ENCODE measurements around the gene GOLGA2. TPM values are rescaled to one million over a fixed set of nuclear protein-coding genes. Genes with fewer than 3 reads are reported as not detected.
A peak's percentile ranks its signal among the peaks of the same experiment; 100 is the strongest.

GOLGA2 gene, protein sequence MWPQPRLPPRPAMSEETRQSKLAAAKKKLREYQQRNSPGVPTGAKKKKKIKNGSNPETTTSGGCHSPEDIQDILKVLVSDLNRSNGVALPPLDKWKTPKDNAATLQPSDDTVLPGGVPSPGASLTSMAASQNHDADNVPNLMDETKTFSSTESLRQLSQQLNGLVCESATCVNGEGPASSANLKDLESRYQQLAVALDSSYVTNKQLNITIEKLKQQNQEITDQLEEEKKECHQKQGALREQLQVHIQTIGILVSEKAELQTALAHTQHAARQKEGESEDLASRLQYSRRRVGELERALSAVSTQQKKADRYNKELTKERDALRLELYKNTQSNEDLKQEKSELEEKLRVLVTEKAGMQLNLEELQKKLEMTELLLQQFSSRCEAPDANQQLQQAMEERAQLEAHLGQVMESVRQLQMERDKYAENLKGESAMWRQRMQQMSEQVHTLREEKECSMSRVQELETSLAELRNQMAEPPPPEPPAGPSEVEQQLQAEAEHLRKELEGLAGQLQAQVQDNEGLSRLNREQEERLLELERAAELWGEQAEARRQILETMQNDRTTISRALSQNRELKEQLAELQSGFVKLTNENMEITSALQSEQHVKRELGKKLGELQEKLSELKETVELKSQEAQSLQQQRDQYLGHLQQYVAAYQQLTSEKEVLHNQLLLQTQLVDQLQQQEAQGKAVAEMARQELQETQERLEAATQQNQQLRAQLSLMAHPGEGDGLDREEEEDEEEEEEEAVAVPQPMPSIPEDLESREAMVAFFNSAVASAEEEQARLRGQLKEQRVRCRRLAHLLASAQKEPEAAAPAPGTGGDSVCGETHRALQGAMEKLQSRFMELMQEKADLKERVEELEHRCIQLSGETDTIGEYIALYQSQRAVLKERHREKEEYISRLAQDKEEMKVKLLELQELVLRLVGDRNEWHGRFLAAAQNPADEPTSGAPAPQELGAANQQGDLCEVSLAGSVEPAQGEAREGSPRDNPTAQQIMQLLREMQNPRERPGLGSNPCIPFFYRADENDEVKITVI
- 10.3 TPM for polyA plus RNA-seq

DNA sequence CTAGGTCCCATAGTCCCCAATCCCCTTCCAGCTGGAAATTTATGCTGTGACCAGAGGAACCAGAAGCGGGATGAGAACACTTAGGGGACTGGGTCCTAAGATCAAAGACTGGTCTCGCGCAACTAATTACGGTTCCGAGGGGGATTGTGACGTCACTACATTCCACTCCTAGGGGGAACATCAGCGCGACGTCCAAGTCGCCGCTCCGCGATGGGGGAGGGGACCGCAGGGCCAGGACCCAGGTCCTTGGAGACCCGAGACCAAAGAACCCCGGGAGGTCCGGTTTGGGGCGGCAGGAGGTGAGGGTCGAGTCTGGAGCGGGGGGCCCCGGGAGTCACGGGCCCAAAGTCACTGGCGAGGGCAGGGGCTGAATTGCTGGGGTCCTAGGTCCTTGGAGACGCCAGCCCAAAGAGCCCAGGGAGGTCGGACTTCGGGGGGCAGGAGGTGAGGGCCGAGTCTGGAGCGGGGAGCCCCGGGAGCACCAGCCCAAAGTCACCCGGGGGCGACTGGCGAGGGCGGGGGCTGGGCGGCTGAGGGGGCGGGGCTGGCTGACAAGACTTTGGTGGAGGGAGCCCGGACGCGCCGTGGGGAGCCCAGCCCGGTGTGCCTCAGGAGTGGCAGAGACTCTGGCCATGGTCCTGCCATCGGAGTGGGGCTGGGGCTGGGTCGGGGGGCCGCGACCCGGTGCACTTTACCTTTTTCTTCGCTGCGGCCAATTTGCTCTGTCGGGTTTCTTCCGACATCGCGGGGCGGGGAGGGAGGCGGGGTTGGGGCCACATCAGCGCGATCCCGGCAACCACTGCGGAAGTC lies at the start of gene GOLGA2:
Gene GOLGA2, minus strand, starts transcription at position 810 of the 810 bp plus-strand sequence. Its CDS starts 31 bp downstream, at position 779.
- Mint-ChIP-seq H3K4me1 (peaks cover 12 to 18% (median 17%) of the 10 kb centered on the region in 3 donors), H3K9me3 (no peaks in the 10 kb centered on the region)

DNA sequence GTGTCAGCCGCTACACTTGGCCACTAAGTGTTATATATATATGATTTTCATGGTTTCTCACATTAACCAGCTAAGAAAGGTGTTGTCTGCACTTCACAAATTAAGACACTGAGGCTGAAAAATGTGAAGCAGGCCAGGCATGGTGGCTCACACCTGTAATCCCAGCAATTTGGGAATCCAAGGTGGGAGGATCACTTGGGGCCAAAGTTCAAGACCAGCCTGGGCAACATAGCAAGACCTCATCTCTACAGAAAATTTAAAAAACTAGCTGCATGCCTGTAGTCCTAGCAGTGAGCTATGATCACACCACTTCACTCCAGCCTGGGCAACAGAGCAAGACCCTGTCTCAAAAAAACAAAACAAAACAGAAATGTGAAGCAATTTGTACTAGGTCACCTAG lies 48.6 kb upstream of the GOLGA2 start:
- peak overlapping the region in 3 of 4 donors; percentile 78 to 98 (median 95) for H3K4me3 Mint-ChIP-seq
- H3K27me3 Mint-ChIP-seq = no peaks in the 10 kb centered on the region
- H3K4me1 Mint-ChIP-seq = peaks cover 7 to 20% (median 7%) of the 10 kb centered on the region in 3 donors
- H3K36me3 Mint-ChIP-seq = peaks cover 6% of the 10 kb centered on the region
- no peaks in the 10 kb centered on the region for H3K9me3 Mint-ChIP-seq
- H3K27ac Mint-ChIP-seq = peak overlapping the region in 2 of 3 donors; percentile 71 to 95

More for the DNA sequence above, at the start of gene GOLGA2:
- H3K4me3 Mint-ChIP-seq = peak within 1 kb of the TSS; percentile 89 to 98 (median 96)
- H3K36me3 Mint-ChIP-seq = peaks cover 7% of the 10 kb centered on the region
- no peaks in the 10 kb centered on the region for H3K27me3 Mint-ChIP-seq
- peak within 1 kb of the TSS; percentile 89 to 99 (median 97) for H3K27ac Mint-ChIP-seq

GRCh38 chr9:128323791-128324190 lies 48.0 kb upstream of the GOLGA2 start:
- peak overlapping the region; percentile 77 to 99 (median 96) for H3K4me3 Mint-ChIP-seq
- peaks cover 6% of the 10 kb centered on the region for H3K36me3 Mint-ChIP-seq
- H3K9me3 Mint-ChIP-seq = no peaks in the 10 kb centered on the region
- H3K27me3 Mint-ChIP-seq = no peaks in the 10 kb centered on the region
- peaks cover 7 to 20% (median 7%) of the 10 kb centered on the region in 3 donors for H3K4me1 Mint-ChIP-seq
- H3K27ac Mint-ChIP-seq = peak overlapping the region; percentile 64 to 100 (median 95)

DNA sequence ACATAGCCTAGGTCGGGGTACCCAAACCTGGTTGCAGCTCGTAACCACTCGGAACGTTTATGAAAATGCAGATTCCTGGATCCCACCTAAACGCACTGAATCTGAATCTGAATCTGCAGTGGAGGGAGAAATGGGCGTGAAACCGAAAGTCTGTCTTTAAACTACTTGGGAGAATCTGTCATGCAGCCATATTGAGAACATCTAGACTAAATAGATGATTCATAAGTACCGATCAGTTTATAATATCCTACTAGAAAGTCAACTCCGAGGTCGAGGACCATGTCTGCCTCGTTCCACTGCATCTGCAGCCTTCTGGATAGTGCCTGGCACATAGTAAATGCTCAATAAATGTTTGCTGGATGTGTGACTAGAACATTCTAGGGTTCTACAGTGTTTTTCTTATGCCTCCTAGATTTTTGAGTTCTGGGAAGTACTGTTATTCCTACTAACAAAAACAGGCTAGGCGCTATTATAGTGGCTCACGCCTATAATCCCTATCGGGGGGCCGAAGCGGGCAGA lies 47.5 kb upstream of the GOLGA2 start:
- H3K4me3 Mint-ChIP-seq = peak overlapping the region; percentile 95 to 99 (median 98)
- H3K36me3 Mint-ChIP-seq = peaks cover 6% of the 10 kb centered on the region
- peaks cover 7 to 20% (median 7%) of the 10 kb centered on the region in 3 donors for H3K4me1 Mint-ChIP-seq
- H3K27ac Mint-ChIP-seq = peak overlapping the region; percentile 94 to 100 (median 95)
- H3K9me3 Mint-ChIP-seq = no peaks in the 10 kb centered on the region
- no peaks in the 10 kb centered on the region for H3K27me3 Mint-ChIP-seq

DNA sequence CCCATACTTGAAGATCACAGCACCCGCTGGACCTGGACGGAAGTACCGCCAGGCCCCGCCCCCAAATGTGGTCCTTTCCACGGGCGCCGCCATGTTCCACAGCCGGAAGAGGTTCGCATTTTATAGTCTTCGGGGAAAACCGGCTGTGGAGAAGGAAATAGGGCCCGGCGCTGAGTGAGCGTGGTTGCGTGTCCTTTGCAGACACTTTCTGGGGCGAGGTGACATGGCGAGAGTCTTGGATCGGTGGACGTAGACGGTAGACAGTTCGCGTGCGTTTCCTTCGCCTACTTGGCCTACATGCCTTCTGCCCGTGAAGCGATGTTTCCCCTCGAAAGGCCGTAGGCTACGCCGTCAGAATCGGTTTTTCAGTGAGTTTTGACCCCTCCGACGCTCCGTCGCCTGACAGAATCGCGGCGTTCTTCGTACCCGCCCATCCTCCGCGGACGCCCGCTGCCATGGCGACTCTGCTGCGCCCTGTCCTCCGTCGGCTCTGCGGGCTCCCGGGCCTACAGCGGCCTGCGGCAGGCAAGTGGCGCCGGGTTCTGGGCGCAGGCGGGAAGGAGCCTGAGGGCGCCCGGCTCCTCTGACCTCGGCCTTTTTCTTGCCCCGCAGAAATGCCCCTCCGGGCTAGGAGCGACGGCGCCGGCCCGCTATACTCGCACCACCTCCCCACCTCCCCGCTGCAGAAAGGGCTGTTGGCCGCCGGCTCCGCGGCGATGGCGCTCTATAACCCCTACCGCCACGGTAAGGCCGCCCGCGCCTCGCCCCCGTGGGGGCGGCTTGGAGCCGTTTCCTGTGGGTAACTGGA lies 46.8 kb upstream of the GOLGA2 start, which contains the start of the genes COQ4 and TRUB2:
Gene COQ4, plus strand, starts transcription at position 436 of the 808 bp plus-strand sequence. Its CDS starts 20 bp downstream, at position 456.
Gene TRUB2, minus strand, starts transcription at position 44 of the 808 bp plus-strand sequence. Its CDS starts 39 bp downstream, at position 5.
- Mint-ChIP-seq H3K27ac (peak within 1 kb of the TSS; percentile 94 to 100 (median 95)), H3K27me3 (no peaks in the 10 kb centered on the region), H3K4me3 (peak within 1 kb of the TSS; percentile 95 to 99 (median 98)), H3K9me3 (no peaks in the 10 kb centered on the region), H3K4me1 (peaks cover 7 to 20% (median 7%) of the 10 kb centered on the region in 3 donors), H3K36me3 (peaks cover 6% of the 10 kb centered on the region)

GRCh38 chr9:128321879-128322403 lies 46.1 kb upstream of the GOLGA2 start:
- peaks cover 8% of the 10 kb centered on the region for H3K36me3 Mint-ChIP-seq
- H3K4me3 Mint-ChIP-seq = peak overlapping the region; percentile 95 to 99 (median 98)
- H3K4me1 Mint-ChIP-seq = peaks cover 7 to 20% (median 7%) of the 10 kb centered on the region in 3 donors
- no peaks in the 10 kb centered on the region for H3K27me3 Mint-ChIP-seq
- peak overlapping the region; percentile 94 to 100 (median 95) for H3K27ac Mint-ChIP-seq
- H3K9me3 Mint-ChIP-seq = no peaks in the 10 kb centered on the region

- Mint-ChIP-seq H3K4me1 (peaks cover 7 to 20% (median 7%) of the 10 kb centered on the region in 3 donors), H3K4me3 (peak overlapping the region in 2 of 4 donors; percentile 95 to 99), H3K27me3 (no peaks in the 10 kb centered on the region), H3K36me3 (peaks cover 10% of the 10 kb centered on the region), H3K27ac (peak overlapping the region in 2 of 3 donors; percentile 82 to 95), H3K9me3 (no peaks in the 10 kb centered on the region)
These were observed 45.5 kb upstream of the GOLGA2 start for GRCh38 chr9:128321343-128321742.

DNA sequence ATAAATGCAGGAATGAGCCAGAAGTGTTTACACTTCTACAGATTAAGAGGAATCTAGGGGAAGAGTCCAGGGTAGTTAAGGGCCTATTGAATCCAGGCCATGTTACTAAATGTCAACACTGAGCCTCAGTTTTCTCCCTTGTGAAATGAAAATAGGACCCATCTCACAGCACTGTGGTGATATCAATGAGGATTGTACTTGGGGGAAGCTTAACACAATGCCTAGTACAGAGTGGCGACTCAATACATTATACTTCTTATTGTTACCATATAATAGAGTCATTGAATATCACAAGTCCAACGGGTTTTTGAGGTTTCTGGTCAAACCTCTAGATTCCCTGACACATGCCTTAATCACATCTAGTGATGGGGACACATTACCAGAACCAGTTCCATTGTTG lies 41.8 kb upstream of the GOLGA2 start:
- peaks cover 5% of the 10 kb centered on the region for H3K36me3 Mint-ChIP-seq
- H3K9me3 Mint-ChIP-seq = no peaks in the 10 kb centered on the region
- H3K27me3 Mint-ChIP-seq = no peaks in the 10 kb centered on the region
- H3K27ac Mint-ChIP-seq = no peak overlapping the region
- H3K4me3 Mint-ChIP-seq = peak overlapping the region in 1 of 4 donors; percentile 43
- H3K4me1 Mint-ChIP-seq = peaks cover 2 to 7% (median 7%) of the 10 kb centered on the region in 3 donors

GRCh38 chr9:128316421-128316820 lies 40.6 kb upstream of the GOLGA2 start:
- H3K27me3 Mint-ChIP-seq = no peaks in the 10 kb centered on the region
- H3K4me3 Mint-ChIP-seq = no peak overlapping the region
- no peak overlapping the region for H3K27ac Mint-ChIP-seq
- H3K9me3 Mint-ChIP-seq = no peaks in the 10 kb centered on the region
- no peaks in the 10 kb centered on the region for H3K4me1 Mint-ChIP-seq
- peaks cover 5% of the 10 kb centered on the region for H3K36me3 Mint-ChIP-seq

DNA sequence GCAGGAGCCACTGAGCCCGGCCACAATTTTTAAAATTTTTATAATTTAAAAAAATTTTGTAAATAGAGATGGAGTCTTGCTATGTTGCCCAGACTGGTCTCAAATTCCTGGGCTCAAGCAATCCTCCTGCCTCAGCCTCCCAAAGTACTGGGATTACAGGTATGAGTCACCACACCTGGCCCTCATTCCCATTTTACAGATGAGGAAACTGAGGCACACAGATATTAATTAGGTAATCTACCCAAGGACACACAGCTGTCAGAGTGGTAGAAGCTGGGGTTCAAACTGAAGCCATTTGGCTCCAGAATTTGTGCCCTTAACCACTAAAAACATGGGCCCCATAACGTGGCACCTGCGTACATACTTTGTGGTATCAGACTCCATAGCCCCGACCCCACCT lies 38.9 kb upstream of the GOLGA2 start:
- H3K4me3 Mint-ChIP-seq = no peak overlapping the region
- no peak overlapping the region for H3K27ac Mint-ChIP-seq
- no peaks in the 10 kb centered on the region for H3K27me3 Mint-ChIP-seq
- no peaks in the 10 kb centered on the region for H3K4me1 Mint-ChIP-seq
- peaks cover 5% of the 10 kb centered on the region for H3K36me3 Mint-ChIP-seq
- H3K9me3 Mint-ChIP-seq = no peaks in the 10 kb centered on the region

DNA sequence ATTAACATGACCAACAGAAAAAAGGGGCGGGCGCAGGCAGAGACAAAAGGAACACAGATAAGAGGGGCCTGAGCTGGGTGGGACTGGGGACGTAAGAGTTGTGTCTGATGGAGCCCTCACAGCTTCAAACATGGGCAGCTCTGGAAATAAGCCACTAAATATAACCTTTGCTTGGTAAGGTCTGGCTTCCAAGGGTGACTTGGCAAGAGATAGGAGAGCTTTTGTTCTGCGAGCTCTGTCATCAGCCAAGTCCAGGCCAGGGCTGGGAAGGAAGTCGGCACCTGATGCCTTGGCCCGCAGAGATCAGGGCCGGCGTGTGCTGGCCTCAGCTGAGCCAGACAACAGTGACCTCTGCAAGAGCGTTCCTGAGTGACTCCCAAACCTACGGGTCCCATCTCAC lies 34.7 kb upstream of the GOLGA2 start:
- Mint-ChIP-seq H3K4me3 (no peak overlapping the region), H3K36me3 (no peaks in the 10 kb centered on the region), H3K9me3 (no peaks in the 10 kb centered on the region), H3K27ac (no peak overlapping the region), H3K27me3 (no peaks in the 10 kb centered on the region), H3K4me1 (peaks cover 0 to 1% (median 0%) of the 10 kb centered on the region in 3 donors)

DNA sequence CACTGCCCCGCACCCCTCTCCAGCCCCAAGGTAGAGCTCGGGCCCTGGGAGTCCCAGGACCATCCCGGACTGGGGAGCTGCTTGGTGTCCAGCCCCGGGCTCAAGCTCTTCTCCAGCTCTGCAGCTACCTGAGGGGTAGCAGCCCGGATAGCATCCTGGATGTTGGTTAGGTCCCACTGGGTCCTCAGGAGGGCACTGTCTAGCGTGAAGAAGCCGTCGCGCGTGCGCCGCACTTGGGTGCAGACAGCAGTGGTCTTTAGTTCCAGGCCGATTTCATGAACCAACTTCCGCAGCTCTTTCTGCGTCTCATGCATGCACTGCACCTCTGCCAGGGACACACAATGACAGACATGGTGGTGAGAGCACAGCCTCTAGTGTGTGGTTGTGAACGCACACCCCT lies 33.7 kb upstream of the GOLGA2 start:
- Mint-ChIP-seq H3K27ac (no peak overlapping the region), H3K4me3 (no peak overlapping the region), H3K36me3 (no peaks in the 10 kb centered on the region), H3K27me3 (no peaks in the 10 kb centered on the region), H3K4me1 (peaks cover 0 to 2% (median 0%) of the 10 kb centered on the region in 3 donors), H3K9me3 (no peaks in the 10 kb centered on the region)

- no peaks in the 10 kb centered on the region for H3K36me3 Mint-ChIP-seq
- H3K27me3 Mint-ChIP-seq = no peaks in the 10 kb centered on the region
- peak overlapping the region in 1 of 3 donors; percentile 55 for H3K27ac Mint-ChIP-seq
- H3K4me3 Mint-ChIP-seq = no peak overlapping the region
- peaks cover 0 to 2% (median 0%) of the 10 kb centered on the region in 3 donors for H3K4me1 Mint-ChIP-seq
- no peaks in the 10 kb centered on the region for H3K9me3 Mint-ChIP-seq
These were observed 29.1 kb upstream of the GOLGA2 start for GRCh38 chr9:128304971-128305288.
